DLD1 (cell line): ENCODE data around the gene SIRPG.
"Not testable (repeated sequence)": the region's sequence is repeated elsewhere in the genome, so short reads cannot be mapped to it uniquely, and the experiment has no call there.

Experiments used
- in situ Hi-C: cut with HindIII; loops from 2 replicates; pipeline ENCODE4 v1.10.0; 2017; ENCODE audit warnings: low sequenced_read_pairs

The SIRPG gene

DNA sequence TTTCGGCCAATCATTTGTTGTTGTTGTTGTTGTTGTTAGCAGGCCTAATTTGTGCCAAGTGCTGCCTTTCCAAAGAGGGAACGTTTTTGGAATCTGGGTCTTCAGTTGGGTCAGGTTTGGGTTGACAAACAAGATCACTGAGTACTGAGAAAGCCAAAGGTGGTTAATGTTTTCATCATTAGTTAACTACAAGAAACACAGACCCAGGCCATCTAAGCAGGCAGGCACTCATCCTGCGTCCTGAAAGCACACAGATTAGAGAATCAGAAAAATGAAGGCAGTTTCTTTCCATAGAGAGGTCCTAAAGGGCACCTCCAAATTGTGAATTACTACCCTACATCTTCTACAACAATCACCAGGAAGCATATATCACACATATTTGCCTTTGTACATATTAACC is 15.1 kb upstream of the SIRPG start:
- in situ Hi-C loops: no loop called here

GRCh38 chr20:1671891-1672669 is 14.5 kb upstream of the SIRPG start:
- in situ Hi-C loops: no loop called here

DNA sequence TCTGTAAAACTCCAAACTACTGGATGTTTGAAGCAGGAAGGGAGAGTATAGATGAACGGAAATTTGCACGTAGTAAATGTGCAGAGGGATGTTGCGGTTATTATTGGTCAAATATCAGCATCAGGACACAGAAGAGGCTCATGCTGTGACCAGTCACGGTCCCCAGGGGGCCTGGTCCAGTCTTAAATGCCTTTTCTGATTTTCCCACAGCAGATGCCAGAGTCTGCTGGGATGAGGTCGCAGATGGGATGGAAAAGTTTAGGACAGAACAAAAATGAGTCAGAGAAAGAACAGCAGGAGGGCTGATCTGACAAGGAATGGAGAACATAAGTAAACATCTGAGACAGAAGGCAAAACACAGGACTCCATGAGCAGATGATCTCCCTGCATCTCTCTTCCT is 11.7 kb upstream of the SIRPG start:
- in situ Hi-C loops: no loop called here

DNA sequence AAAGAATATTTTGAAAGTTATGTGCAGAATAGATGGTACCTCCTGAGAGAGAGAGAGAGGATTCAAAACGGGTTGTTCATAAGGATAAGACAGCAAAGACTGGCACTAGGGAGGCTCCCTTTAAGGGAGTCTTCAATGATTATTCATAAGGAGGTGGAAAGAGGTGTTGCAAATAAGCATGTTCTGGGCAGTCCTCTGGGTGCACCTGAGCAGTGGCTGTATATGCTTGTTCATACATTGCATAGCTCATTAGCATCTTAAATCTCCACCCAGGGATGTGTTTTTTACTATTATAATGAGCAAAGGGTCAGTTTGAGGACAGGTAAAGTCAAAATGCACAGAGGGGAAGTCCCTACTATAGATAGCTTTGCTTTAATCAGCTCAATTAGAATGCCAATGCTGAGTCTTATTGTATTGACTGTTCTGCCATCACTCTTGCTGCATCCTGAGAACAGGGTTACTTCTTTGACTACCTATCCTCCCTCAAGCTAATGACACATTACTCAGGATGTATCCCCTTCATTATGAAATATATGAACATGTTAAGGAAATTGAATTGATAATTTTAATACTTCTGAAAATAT is 10.0 kb upstream of the SIRPG start:
- in situ Hi-C loops: no loop called here

GRCh38 chr20:1666802-1667201 is 9.2 kb upstream of the SIRPG start:
- in situ Hi-C loops: no loop called here

DNA sequence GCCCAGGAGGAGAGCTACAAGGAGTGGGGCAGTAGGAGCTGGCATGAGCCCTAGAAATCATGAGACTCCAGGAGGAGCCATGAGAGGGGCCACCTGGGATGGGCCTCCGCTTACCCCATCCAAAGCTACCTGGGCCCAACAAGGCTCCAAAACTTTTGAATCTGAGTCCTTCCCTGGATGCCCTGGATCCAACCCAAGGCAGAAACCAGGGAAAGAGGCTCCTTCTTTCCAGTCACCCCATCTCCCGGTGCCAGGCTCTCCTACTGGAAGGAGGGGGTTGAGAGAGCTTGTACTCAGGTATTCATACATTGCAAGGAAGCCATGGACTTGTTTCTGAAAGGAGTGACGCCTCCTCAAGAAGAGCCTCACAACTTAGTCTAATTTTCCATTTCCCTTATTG is 7.8 kb upstream of the SIRPG start:
- in situ Hi-C loops: no loop called here

DNA sequence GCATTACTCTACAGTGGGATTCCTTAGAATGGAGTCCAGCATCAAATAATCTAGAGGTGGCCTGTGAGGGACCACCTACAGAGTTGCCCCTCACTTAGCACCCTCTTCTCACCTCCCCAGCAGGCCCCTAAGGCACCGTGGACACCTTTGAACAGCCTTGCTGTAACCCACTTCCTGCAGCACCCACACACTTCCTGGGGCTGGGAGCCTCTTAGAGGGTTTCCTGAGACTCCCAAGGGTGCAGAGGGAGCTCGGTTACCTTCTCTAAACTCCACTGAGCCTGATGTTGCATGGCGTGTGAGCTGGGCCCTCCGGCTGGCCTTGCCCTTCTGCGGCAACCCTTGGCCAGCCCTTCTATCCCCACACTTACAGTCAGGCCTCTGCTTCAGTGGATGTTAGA is 7.3 kb upstream of the SIRPG start:
- in situ Hi-C loops: no loop called here

- in situ Hi-C loops: no loop called here
These were observed 6.3 kb upstream of the SIRPG start for GRCh38 chr20:1663917-1664316.

DNA sequence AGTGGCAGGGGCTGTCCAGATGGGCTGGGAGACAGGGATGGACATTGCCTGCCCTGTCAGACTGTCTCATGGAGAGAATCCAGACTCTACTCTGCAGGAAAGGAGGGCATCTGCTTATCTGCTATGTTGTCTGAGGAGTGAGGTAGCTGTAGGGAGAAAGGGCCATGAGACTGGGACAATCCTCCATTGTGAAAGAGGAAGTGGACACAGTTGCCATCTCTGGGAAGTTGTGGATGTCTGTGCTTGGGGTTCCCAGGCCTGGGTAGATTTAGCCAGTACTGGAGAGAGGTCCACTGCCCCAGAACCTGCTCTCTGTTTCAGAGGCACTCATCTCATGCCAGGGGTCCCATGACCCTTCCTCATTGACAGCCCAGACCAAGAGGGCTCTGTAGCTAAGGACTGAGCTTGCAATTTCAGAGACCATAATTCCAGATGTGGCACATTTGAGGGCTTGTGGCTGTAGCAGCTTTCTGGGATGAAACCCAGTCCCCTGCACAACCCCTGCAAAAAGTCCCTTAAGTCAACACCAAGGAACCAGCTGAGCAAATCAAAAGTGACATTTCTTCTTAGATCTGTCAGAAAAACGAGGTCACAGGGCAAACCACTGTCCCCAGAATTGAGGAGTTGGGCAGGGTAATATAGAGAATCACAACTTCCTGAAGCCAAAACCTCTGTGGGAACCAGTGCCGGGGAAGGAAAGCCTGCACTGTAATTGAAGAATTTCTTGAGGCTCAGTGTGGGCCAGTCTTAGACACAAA is 4.1 kb upstream of the SIRPG start:
- in situ Hi-C loops: no loop called here

DNA sequence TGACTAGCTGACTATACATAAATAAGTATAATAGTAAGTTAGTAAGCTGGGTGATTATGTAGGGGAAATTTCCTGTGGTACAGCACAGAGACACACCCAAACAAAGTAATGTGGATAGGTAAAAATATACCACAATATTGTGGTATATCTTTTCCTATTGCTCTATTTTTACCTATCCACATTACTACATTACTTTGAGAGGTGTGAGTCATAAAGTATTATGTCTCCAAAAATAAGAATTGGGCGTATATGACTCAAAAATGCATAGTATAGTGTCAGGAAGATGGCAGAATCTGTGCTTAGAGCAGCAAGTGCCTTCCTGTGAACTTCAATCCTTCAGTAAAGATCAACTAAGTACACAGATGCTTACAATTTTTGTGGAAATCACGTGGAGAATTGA is 2.7 kb upstream of the SIRPG start:
- in situ Hi-C loops: no loop called here

DNA sequence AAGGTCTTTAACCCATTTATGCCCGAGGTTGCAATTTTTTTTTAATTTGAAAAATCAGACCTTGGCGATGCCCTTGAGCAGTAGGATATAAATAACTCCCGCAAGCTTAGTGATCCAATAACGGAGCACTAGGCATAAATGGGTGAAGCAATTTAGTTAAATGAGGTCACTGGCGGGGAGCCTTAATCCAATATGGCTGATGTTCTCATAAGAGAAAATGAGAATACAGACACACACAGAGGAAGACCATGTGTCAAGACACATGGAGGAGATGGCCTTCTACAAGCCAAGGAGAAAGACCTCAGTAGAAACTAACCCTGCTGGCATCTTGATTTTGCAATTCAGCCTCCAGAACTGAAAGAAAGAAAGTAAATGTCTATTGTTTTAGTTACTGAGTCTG is 735 bp downstream of the SIRPG start:
- in situ Hi-C loops: no loop called here

DNA sequence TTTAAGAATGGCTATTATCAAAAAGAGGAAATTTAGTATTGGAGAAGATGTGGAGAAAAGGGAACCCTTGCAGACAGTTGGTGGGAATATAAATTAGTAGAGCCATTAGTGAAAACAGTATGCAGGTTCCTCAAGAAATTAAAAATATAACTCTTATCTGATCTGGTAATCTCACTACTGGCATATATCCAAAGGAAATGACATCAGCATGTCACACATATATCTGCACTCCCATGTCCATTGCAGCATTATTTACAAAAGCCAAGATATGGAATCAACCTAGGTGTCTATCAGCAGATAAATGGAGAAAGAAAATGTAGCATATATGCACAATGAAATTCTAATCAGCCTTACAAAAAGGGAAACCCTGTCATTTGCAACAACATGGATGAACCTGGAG is 2.6 kb downstream of the SIRPG start:
- in situ Hi-C loops: no loop called here

- in situ Hi-C loops: no loop called here
These were observed 4.6 kb downstream of the SIRPG start for GRCh38 chr20:1652960-1653359.

DNA sequence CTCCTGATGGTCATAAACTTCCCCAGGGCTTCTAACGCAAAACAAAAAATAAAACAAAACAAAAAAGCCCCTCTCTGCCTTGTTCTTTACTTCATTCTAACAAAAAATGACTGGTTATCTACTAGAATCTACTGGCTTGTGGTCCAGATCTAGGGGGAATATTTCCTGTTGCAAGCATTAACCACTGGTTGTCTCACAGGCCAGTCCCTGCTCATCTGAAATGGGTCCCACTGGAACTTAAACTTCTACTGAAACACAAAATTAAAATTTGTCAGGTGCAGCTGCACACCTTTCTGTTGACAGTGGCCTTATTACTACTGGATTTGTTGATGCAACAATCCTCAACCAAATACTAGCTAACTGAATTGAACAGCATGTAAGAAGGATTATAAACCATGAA is 5.5 kb downstream of the SIRPG start:
- in situ Hi-C loops: no loop called here

DNA sequence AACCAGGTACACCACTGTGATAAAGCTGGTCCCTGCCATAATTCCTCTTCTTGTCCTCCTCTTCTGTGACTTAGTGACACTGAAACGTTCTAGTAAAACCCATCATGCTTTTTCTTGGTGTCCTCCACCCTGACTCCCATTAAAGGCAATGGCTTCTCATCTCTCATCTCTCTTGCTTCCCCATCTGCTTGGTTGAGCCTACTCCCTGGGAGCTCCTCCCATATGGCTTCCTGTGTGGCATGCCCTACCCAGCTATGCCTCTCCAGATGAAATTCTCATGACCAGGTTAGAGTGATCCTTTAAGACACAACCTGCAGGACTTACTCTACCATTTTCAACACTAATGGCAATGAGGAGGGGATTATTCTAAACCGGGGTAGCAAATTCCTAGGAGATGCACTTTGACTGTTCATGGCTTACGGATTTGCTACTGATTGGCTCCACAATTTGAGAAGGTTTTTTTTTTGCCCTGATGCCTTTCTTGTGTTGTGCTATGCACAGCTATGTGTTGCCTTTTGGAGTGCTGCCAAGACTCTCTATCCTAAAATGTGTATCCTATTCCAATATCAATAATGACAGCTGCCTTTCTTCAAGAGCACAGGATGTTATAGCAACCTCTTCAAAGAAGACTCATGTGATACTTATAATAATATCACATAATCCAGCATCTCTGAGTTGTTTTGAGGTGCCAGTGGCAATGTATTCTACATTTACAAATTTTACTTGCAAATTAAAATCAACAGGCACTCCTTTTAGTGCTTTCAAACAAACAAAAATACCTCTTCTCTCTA is 6.1 kb downstream of the SIRPG start:
- in situ Hi-C loops: no loop called here

GRCh38 chr20:1648101-1648500 is 9.5 kb downstream of the SIRPG start:
- in situ Hi-C loops: no loop called here

DNA sequence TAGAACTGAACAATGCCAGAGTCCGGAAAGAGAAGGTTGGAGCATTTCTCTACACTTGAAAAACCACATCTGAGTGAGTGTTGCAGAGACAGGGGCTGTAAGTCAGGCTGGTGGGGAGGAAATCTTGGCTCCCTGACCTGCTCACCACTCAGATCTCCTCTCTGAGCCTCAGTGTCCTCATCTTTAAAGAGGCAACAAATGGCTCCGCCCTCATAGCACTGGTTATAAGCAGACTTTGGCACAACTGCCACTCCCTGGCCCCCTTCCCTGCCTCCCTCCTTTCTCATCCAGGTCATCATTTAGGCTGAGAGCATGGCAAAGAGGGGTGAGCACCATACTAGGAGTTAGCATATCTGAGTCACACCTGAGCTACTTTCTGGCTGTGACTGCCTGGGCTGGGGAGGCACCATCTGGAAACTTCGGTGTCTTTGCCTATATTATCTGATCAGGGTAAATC is 10.6 kb downstream of the SIRPG start:
- in situ Hi-C loops: no loop called here

DNA sequence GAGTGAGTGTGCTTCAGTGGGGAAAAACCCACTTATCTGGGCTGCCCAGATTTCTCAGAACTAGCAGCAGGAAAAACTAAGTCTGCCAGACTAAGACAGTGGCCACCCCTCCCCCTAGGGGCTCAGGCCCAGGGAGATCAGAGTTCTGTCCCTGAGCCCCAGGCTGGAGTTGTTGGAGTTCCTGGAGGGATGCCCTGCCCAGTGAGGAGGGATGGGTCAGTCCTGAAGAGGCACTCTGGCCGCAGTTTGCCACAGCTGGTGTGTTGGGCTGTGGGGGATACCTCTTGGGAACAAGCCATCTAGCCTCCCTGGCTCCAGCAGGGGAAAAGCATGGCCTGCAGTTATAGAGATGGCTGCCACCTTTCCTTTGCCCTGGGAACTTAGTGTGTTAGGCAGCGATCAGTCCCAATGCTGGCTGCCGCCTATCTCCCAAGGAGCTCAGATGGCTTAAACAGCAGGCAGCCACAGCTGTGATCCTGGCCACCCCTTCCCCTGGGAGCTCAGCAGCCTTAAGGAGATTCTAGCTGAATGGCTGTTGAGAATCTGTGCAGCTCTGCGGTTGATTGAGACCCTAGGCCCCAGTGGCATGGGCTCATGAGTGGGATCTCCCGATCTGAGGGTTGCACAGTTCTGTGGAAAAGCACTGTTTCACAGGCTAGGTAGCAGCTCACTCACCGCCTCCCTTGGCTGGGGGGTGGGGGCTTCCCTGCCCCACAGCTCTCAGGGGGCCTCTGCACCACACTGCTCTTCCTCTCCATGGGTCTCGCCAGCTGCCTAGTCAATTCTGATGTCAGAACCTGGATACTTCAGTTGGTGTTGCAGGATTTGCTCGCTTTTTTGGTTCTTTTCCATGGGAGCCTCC is 13.2 kb downstream of the SIRPG start:
- in situ Hi-C loops: no loop called here

DNA sequence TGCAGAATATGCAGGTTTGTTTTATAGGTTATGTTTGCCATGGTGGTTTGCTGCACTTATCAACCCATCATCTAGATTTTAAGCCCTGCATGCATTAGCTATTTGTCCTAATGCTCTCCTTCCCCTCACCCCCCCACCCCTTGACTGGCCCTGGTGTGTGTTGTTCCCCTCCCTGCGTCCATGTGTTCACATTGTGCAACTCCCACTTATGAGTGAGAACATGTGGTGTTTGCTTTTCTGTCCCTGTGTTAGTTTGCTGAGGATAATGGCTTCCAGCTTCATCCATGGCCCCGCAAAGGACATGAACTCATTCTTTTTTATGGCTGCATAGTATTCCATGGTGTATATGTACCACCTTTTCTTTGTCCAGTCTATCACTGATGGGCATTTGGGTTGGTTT is 18.9 kb downstream of the SIRPG start:
- in situ Hi-C loops: not testable (repeated sequence)

GRCh38 chr20:1637755-1638154 is 19.8 kb downstream of the SIRPG start:
- in situ Hi-C loops: no loop called here
